Measurements from ENCODE around the gene GMDS.

The GMDS gene

DNA sequence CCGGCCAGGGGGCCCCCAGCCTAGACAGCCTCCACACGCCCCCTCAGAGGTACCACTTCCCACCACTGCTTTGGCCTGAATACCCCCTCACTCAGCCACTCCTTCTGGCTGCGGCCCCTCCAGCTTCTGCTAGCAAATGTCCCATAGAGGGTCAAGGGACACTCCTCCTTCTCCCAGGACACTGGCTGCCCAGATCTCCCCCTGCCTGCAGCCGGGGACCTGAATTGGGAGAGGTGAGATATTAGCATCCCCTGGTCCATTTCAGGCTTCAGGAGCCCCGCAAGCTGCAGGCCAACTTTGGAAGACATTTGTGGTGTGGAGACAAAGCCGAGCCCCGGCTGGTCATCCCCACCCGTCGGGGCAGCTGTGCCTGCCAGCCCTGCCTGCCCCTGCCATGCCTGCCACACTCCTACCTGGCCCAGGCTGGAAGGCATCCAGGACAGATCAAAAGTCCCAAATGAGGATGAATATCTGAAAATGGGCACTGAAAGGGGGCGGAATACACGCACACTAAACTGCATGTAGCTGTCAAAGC lies 668.2 kb downstream of the GMDS start:
- no peak for DNase-seq (ENCODE audit: low spot score)
- POLR2A ChIA-PET (ENCODE audit: low non-redundant PET), result no interaction called here
- TF ChIP-seq, protein P1, sequence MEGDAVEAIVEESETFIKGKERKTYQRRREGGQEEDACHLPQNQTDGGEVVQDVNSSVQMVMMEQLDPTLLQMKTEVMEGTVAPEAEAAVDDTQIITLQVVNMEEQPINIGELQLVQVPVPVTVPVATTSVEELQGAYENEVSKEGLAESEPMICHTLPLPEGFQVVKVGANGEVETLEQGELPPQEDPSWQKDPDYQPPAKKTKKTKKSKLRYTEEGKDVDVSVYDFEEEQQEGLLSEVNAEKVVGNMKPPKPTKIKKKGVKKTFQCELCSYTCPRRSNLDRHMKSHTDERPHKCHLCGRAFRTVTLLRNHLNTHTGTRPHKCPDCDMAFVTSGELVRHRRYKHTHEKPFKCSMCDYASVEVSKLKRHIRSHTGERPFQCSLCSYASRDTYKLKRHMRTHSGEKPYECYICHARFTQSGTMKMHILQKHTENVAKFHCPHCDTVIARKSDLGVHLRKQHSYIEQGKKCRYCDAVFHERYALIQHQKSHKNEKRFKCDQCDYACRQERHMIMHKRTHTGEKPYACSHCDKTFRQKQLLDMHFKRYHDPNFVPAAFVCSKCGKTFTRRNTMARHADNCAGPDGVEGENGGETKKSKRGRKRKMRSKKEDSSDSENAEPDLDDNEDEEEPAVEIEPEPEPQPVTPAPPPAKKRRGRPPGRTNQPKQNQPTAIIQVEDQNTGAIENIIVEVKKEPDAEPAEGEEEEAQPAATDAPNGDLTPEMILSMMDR (conservative IDR thresholded peaks at IDR 0.05; ENCODE audit: low read depth), result no peak
- CTCF ChIA-PET, result no interaction called here
- no peak overlapping the region for H3K27ac ChIP-seq

DNA sequence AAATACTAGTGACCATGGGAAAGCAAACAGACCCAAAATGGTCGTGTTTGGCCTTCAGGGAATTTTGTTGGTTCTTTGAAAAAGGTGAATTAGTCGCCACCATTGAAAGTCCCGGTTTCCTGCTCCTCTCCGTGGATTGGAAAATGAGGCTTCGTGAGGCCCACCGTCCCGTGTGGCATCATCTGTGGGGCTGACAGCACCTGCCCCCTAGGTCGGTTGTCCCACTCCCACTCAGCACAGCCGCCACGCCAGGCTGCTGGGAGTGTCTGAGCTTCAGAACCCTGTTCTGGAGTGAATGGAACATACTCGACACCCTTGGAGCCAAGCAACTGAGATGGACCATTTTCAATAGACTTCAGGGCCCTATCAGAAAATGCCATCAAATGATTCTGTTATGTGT lies 668.7 kb downstream of the GMDS start:
- ChIA-PET POLR2A (ENCODE audit: low non-redundant PET) (no interaction called here), CTCF (no interaction called here)
- TF ChIP-seq, protein P1 (conservative IDR thresholded peaks at IDR 0.05; ENCODE audit: low read depth), result no peak
- no peak overlapping the region for H3K27ac ChIP-seq
- DNase-seq (ENCODE audit: low spot score), result no peak

DNA sequence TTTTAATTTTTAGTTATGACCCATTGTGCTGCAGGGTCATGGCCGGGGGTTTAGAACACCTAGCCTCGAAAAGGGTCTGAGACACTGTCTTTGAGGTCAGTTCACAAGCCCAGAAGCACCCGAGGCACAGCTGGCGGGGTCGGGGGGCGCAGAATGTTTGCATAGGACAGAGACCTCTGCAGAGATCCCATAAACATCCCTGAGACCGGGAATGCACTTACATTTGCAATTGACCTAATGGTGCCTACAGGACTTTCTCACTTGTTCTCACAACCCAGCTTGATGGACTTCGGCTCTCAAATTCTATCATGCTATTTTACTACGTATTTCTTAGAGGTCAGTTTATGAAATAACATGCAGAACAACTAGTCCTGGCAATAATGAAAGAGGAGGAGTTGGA lies 669.2 kb downstream of the GMDS start:
- CTCF ChIA-PET, result no interaction called here
- DNase-seq (ENCODE audit: low spot score), result no peak
- TF ChIP-seq, protein P1 (conservative IDR thresholded peaks at IDR 0.05; ENCODE audit: low read depth), result no peak
- POLR2A ChIA-PET (ENCODE audit: low non-redundant PET), result no interaction called here
- no peak overlapping the region for H3K27ac ChIP-seq

DNA sequence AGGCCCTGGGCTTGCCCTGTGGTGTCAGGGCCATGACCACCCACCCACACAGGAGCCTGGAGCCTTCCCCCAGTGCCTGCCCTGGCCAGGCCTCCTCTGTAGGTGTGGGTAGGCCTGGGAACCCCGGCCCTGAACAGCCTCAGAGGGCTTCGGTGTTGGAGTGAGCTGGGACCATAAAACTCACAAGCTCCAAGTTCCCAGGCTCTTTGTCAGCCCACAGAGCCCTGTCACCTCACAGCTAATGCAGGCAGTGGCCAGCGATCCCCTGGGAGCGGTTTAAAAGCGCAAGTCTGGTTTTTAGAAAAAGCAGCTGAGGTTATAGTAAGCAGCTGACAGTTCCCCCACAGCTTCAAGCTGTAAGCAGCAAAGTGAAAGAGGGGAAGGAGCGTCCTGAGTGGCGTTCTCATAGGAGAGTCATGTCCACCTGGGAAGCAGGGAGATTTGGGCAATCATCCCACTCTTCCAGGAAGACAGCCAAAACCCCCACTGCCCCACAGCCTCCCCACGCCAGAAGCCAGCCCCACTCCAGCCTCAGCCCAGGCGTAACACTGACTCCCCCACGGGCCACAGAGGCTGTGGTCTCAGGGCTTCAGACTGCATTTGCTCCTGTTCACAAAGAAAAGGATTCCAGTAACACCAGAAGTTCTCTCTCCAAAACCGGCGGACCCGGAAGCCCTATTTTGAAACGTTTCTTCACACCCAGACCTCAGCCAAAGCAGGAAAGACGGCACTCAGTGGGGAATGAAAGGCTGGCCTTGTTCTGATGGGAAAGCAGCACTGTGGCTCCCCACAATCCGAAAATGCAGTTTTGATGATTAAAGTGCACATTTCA lies 670.0 kb downstream of the GMDS start:
- no peak for DNase-seq (ENCODE audit: low spot score)
- H3K27ac ChIP-seq, result no peak overlapping the region
- POLR2A ChIA-PET (ENCODE audit: low non-redundant PET), result interaction anchor here (0.7 kb wide), 1 partner anchor 83 kb away, joined by 6 read pairs; no protein-coding TSS in a partner anchor
- TF ChIP-seq, protein P1 (conservative IDR thresholded peaks at IDR 0.05; ENCODE audit: low read depth), result no peak
- CTCF ChIA-PET, result interaction anchor here (0.7 kb wide), 2 partner anchors 14 to 26 kb away, joined by 3 to 4 read pairs; no protein-coding TSS in a partner anchor

DNA sequence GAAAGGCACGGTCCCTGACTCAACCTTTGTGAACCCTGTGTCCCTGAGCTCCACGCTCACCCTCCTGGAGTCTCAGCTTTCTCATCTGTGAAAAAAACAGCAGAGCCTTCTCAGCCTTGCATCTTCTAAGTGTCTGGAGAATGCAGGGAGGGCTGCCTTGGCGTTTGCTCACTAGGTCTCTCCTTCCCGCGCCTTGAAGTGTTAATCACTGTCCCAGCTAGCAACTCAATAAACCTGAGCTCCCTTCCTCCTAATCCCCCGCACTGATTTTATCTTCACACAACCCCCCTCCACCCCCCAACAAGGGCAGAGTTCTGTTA lies 670.6 kb downstream of the GMDS start:
- TF ChIP-seq, protein P1 (conservative IDR thresholded peaks at IDR 0.05; ENCODE audit: low read depth), result no peak
- ChIA-PET CTCF (interaction anchor here (0.7 to 1.2 kb wide), 5 partner anchors 13 to 874 kb away, joined by 3 to 4 read pairs (median 3); no protein-coding TSS in a partner anchor), POLR2A (ENCODE audit: low non-redundant PET) (interaction anchor here (0.7 kb wide), 1 partner anchor 83 kb away, joined by 6 read pairs; no protein-coding TSS in a partner anchor)
- H3K27ac ChIP-seq, result no peak overlapping the region
- DNase-seq (ENCODE audit: low spot score), result no peak

DNA sequence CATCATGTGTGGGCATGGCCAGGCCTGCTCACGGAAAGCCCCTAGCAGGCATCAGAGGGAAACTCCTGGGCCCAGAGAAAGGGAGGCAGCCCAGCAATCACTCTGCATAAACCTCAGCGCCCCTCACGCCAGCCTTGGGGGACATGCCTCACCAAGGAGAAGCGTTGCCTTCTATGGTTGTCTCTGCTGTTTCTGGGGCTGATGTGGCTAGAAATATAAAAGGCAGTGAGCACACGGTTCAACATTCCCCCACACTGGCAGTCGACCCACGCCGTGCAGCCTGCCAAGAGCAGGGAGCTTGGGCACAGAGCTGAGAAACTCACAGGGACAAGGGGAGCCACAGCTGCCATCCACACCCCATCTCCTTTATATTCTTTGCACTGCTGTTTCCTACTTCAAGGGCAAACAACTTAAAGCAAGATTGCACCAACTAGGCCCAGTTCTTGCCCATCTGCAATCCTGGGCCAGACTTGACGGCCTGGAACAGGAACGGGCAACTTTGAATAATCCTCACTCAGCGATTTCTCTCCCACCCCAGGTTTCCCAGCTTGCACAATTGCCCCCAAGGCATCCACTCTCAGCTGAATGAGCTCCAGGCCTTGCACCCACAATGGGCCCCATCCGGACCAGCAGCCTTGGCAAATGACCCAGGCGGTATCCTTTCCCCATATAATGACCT lies 671.2 kb downstream of the GMDS start:
- DNase-seq (ENCODE audit: low spot score), result no peak
- TF ChIP-seq, protein P1 (conservative IDR thresholded peaks at IDR 0.05; ENCODE audit: low read depth), result no peak
- H3K27ac ChIP-seq, result no peak overlapping the region
- CTCF ChIA-PET, result interaction anchor here (0.7 to 1.2 kb wide), 3 partner anchors 21 to 875 kb away, joined by 3 to 4 read pairs (median 3); no protein-coding TSS in a partner anchor
- POLR2A ChIA-PET (ENCODE audit: low non-redundant PET), result no interaction called here

Measured in RWPE1 (cell line).